Breast epithelium (tissue), 3 donors: Measurements from ENCODE around the gene ACAT1.
"Not testable (repeated sequence)": the region's sequence is repeated elsewhere in the genome, so short reads cannot be mapped to it uniquely, and the experiment has no call there.

Experiments
- CTCF ChIP-seq, 3 donors: fragments of 450-650 bp; IDR thresholded peaks; one replicate each; pipeline ENCODE4 v1.5.1; 2016 to 2017; ENCODE audit warnings: antibody characterized with exemption in 3 of 3, mild to moderate bottlenecking in 3 of 3, moderate library complexity in 3 of 3
- POLR2A ChIP-seq: fragments of 450-650 bp; IDR thresholded peaks from one replicate; pipeline ENCODE4 v1.6.1; 2016; ENCODE audit warnings: antibody characterized with exemption, mild to moderate bottlenecking, moderate library complexity

- not testable (repeated sequence) for TF ChIP-seq CTCF (IDR thresholded peaks at IDR 0.05); POLR2A
Measured at GRCh38 chr11:108132993-108133538, 11.7 kb downstream of the ACAT1 start.
